HepG2 (cell line): Measurements from ENCODE around the gene ETV2.

Experiments used
- CAMTA2 ChIP-seq: sonication (generic); formaldehyde crosslinking; IDR thresholded peaks from 2 replicates; pipeline ENCODE4 v1.4.0; 2020; ENCODE audit warnings: mild to moderate bottlenecking, missing genetic modification reagents, borderline replicate concordance
- CHD2 ChIP-seq: IDR thresholded peaks from 2 replicates; pipeline ENCODE4 v1.6.1; 2011; ENCODE audit warnings: low read depth, low read length, improper control_type of control experiment
- MTA3 ChIP-seq: sonication (generic); formaldehyde crosslinking; IDR thresholded peaks from 2 replicates; pipeline ENCODE4 v1.4.0; 2020; ENCODE audit warnings: missing genetic modification reagents
- NR3C1 ChIP-seq: sonication (generic); formaldehyde crosslinking; IDR thresholded peaks from 2 replicates; pipeline ENCODE4 v1.4.0; 2020; ENCODE audit warnings: missing genetic modification reagents
- POLR2AphosphoS5 ChIP-seq: IDR thresholded peaks from 2 replicates; pipeline ENCODE4 v1.6.1; 2012; ENCODE audit warnings: low read depth, low read length
- RAD21 ChIP-seq: fragments of 450-650 bp; formaldehyde crosslinking; IDR thresholded peaks from 2 replicates; pipeline ENCODE4 v1.5.0; 2020; ENCODE audit warnings: mild to moderate bottlenecking
- ZBTB33 ChIP-seq: sonication (generic); formaldehyde crosslinking; IDR thresholded peaks from 2 replicates; pipeline ENCODE4 v1.4.0; 2020; ENCODE audit warnings: missing genetic modification reagents
- ZHX1 ChIP-seq: sonication (generic); formaldehyde crosslinking; IDR thresholded peaks from 2 replicates; pipeline ENCODE4 v1.8.1; 2022; ENCODE audit warnings: low read depth, mild to moderate bottlenecking, missing genetic modification reagents
- TF ChIP-seq, protein P1 (sequence below): sonication (generic); formaldehyde crosslinking; IDR thresholded peaks from 2 replicates; pipeline ENCODE4 v1.5.0; 2020; ENCODE audit warnings: mild to moderate bottlenecking, missing genetic modification reagents, moderate library complexity
- TF ChIP-seq, protein P2 (sequence below): sonication (generic); formaldehyde crosslinking; IDR thresholded peaks from 2 replicates; pipeline ENCODE4 v1.8.1; 2023; ENCODE audit warnings: mild to moderate bottlenecking, missing genetic modification reagents, borderline replicate concordance
- TF ChIP-seq, protein P3 (sequence below): sonication (generic); formaldehyde crosslinking; IDR thresholded peaks from 2 replicates; pipeline ENCODE4 v1.8.0; 2022; ENCODE audit warnings: missing genetic modification reagents, mild to moderate bottlenecking, borderline replicate concordance

DNA sequence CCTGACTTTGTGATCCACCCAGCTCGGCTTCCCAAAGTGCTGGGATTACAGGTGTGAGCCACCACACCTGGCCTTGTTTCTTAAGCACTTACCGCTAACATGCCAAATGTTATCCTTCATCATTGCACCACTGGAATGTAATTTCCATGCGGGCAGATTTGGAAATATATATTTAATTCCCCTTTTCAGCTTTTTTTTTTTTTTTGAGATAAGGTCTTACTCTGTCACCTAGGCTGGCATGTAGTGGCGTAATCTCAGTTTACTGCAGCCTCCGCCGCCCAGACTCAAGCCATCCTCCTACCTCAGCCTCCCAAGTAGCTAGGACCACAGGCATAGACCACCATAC, 20.4 kb downstream of the ETV2 start:
- no peak for TF ChIP-seq CHD2
- TF ChIP-seq RAD21 (CRISPR knock-in tag): no peak
- TF ChIP-seq, protein P1, sequence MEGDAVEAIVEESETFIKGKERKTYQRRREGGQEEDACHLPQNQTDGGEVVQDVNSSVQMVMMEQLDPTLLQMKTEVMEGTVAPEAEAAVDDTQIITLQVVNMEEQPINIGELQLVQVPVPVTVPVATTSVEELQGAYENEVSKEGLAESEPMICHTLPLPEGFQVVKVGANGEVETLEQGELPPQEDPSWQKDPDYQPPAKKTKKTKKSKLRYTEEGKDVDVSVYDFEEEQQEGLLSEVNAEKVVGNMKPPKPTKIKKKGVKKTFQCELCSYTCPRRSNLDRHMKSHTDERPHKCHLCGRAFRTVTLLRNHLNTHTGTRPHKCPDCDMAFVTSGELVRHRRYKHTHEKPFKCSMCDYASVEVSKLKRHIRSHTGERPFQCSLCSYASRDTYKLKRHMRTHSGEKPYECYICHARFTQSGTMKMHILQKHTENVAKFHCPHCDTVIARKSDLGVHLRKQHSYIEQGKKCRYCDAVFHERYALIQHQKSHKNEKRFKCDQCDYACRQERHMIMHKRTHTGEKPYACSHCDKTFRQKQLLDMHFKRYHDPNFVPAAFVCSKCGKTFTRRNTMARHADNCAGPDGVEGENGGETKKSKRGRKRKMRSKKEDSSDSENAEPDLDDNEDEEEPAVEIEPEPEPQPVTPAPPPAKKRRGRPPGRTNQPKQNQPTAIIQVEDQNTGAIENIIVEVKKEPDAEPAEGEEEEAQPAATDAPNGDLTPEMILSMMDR (CRISPR knock-in tag): no peak
- TF ChIP-seq, protein P2, sequence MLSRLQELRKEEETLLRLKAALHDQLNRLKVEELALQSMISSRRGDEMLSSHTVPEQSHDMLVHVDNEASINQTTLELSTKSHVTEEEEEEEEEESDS (CRISPR knock-in tag): no peak
- no peak for TF ChIP-seq CAMTA2
- TF ChIP-seq ZHX1 (CRISPR knock-in tag): no peak
- TF ChIP-seq ZBTB33 (CRISPR knock-in tag): peak; percentile 18; the same call in 1 of the 2 replicates
- TF ChIP-seq POLR2AphosphoS5: no peak
- TF ChIP-seq, protein P3, sequence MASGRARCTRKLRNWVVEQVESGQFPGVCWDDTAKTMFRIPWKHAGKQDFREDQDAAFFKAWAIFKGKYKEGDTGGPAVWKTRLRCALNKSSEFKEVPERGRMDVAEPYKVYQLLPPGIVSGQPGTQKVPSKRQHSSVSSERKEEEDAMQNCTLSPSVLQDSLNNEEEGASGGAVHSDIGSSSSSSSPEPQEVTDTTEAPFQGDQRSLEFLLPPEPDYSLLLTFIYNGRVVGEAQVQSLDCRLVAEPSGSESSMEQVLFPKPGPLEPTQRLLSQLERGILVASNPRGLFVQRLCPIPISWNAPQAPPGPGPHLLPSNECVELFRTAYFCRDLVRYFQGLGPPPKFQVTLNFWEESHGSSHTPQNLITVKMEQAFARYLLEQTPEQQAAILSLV (CRISPR knock-in tag): no peak
- no peak for TF ChIP-seq MTA3
- TF ChIP-seq NR3C1 (CRISPR knock-in tag): no peak
